Stimulated activated CD8-positive, alpha-beta memory T cell treated with anti-CD3 and anti-CD28 coated beads, Interleukin-15, amount 100 ng/mL, for 1 hour (primary cell): ENCODE measurements around the gene TPST2.

ENCODE experiments used
- DNase-seq: peaks from one replicate; pipeline ENCODE4 v3.0.0-alpha.2; 2020; ENCODE audit warnings: low read depth

The TPST2 gene

DNA sequence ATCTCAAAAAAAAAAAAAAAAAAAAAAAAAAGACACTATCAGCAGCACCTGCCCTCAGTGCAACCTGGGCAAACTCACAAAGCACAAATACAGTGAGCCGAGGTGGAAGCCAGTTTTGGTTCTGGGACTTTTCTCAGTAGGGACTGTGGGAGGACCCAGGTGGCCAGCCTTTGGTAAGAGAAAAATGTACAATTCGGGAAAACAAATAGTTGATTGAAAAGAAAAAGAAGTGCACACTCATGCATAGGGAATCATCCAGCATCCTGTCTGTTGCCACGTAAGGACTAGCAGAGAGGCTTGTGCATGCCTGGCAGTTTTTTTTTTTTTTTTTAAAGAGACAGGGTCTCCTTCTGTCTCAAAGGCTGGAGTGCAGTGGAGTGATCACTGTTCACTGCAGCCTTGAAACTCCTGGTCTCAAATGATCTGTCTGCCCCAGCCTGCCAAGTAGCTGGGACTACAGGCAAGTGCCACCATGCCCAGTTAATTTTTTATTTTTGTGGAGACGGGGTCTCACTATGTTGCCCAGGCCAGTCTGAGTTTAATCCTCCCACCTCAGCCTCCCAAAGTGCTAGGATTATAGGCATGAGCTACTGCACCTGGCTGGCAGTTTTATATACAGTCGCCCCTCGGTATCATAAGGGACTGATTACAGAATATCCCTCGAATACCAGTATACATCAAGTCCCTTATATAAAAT, 36.7 kb downstream of the TPST2 start:
- DNase-seq, result no peak

DNA sequence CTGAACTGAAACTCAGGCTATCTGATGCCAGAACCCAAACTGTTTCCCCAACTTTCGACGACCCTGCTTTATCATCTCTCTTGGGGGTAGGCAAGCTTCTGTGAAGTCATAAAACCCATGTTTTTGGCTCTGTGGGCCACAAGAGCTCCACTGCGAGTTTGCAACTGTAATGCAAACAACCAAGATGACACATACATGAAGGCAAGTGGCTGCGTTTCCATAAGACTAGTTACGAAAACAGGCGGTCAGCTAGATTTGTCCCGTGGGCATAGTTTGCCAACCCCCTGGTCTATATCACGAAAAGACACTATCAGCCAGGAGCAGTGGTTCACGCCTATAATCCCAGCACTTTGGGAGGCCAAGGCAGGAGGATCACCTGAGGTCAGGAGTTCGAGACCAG, 37.5 kb downstream of the TPST2 start:
- DNase-seq, result no peak

DNA sequence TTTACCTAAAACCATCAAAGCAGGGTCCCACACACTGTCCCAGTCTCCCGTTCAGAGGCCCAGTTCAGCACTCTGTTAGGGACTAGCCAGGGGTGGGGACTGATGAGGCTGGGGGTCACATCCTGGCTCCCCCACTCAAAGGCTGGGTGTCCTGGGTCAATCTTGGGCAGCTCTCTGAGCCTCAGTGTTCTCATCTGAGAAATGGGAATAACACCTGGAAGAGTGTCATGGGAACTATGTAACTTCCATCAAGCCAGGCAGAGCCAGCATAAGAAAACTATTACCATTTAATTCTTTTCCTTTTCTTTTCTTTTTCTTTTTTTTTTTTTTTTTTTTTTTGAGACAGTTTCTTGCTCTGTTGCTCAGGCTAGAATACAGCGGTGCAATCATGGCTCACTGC, 38.4 kb downstream of the TPST2 start:
- DNase-seq, result no peak

DNA sequence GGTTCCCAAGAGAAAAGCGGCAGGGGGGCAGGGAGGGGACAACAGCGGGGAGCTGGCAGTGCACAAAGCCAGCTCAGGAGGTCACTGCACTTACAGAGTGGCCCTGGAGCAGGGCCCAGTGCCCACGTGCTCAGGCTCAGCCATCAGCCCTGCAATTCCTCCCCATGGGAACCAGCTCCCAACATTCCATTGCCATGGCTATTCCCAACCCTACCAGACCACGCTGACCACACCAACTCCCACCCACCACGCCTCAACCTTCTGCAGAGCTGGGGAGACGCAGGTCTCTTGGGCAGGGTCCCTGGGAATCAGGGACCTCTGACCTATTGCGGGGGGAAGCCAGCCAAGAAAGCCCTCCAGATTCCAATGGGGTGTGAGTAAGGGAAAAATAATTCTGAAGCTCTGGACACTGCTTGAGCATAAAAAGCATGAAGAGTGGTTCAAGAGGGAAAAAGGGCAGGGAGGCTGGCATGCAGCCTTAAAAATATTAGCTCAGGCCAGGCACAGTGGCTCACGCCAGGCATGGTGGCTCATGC, 39.4 kb downstream of the TPST2 start:
- no peak for DNase-seq

DNA sequence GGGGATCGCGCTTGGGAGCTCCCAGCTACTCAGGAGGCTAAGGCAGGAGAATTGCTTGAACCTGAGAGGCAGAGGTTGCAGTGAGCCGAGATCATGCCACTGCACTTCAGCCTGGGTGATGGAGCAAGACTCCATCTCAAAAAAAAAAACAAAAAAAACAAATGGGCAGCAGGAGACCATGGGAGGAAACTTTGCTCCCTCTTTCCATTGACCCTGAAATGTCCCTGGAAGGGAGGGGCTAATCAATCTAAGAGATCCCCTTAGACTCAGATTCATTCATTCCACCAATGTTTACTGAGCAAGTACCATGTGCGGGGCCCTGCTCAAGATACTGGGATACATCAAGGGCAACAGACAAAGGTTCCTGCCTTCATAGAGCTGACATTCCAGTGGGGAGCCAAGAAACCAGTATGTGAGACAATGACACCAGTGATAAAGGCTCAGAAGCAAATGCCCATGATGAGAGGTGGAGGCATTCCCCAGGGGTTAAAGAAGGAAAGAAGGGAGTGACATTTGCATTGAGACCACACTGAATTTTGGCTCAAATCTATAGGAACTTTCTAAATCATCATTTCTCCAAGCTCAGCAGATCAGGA, 39.9 kb downstream of the TPST2 start:
- DNase-seq, result no peak

DNA sequence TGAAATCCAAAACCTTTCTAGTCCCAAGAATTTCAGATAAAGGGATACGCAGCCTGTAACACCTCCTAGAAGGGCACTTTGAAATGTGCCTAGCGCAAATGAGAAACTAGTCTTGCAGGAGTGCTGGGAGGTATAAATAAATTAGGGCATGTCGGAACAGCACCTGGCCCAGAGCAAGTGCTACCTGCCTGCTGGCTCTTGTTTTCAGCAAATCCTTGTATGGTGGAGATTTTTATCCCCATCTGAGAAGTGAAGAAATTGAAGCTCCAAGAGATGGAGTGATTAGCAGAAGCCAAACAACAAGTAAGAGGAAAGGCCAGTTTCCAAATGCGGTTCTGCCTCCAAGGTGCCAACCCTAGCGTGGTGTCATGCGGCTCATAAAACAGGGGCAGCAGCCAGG, 40.9 kb downstream of the TPST2 start:
- DNase-seq, result no peak

DNA sequence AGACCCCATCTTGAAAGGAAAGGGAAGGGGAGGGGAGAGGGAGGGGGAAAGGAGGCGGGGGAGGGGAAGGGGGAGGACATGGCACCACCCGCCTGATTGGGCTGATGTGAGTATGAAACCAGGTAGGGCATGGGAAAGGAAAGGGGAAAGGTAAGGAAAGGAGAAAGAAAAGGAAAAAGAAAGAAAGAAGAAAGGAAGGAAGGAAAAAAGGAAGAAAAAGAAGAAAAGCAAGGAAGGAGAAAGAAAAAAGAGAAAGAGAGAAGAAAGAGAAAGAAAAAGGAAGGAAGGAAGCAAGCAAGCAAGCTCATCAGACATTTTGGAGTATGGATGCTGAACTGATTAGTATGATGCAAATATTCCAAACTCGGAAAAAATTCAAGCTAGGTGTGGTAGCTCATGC, 41.6 kb downstream of the TPST2 start:
- no peak for DNase-seq

DNA sequence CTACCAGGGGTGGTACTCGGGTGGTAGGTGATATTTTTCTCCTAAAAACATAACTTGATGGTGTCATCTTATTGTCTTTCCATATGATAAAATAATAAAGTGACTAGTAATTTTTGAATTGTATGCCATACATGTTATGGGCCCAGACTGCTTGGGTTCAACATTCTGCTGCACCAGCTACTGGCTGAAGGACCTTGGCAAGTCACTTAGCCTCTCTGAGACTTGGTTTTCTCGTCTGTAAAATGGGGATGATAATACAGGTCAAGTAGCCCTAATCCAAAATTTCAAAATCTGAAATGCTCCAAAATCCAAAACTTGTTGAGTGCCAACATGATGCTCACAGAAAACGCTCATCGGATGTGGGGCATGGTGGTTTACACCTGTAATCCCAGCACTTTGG, 42.1 kb downstream of the TPST2 start:
- DNase-seq, result no peak

DNA sequence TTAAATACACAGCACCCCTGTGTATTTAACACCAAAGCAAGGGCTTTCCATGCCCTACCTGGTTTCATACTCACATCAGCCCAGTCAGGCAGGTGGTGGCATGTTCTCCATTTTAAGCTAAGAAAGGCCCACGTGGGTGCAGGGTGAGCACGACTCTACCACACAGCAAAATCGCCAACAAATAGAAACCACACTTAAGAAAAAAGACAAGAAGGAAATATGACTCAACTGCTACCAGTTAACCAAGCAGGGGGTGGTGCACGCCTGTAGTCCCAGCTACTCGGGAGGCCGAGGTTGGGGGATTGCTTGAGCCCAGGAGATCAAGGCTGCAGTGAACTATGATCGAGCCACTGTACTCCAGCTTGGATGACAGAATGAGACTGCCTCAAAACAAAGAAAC, 42.5 kb downstream of the TPST2 start:
- DNase-seq, result no peak

DNA sequence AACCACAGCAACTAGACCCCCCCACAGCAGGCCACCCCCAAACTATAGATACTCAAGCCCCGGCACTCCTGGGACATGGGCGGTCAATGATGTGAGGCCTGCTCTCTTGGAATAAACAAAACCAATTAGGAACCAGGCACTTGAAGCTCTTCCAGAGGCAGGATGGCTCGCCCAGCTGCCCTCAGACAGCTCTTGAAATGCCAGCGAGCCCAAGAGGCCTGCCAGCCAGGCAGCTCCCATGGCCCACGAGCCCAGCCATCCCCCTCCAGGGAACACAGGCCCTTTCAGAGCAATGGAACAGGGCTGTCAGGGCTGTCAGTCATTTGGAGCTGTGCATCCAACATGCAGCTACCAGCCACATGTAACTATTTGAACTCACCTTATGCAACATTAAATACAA, 43.6 kb downstream of the TPST2 start:
- no peak for DNase-seq

DNA sequence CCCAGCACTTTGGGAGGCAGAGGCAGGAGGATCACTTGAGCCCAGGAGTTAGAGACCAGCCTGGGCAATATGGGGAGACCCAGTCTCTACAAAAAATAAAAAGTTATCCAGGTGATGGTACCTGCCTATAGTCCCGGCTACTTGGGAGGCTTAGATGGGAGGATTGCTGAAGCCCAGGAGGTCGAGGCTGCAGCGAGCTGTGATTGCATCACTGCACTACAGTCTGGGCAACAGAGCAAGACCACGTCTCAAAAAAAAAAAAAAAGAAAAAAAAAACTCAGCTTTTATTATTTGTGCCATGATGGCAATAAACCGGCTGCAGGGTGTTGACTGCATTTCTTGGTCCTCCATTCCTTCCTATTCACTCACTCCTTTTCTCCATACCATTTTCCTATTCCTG, 44.1 kb downstream of the TPST2 start:
- no peak for DNase-seq

DNA sequence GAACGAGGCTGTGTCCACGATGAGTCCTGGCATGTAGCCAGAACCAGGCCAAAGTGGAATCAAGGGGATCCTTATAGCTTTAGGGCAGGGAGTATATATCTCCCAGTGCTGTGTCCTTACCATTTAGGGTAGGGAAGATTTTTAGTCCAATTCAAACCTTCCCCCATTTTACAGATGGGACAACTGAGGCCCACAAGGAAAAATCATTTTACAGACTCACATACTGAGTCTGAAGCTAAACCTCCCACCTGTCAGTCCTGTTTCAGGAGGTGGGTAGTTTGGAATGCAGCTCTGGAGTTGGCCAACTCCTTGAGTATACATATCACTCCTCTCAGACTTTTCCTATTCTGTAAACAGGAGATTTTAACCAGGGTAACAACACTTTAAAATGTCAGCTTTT, 44.5 kb downstream of the TPST2 start:
- DNase-seq, result no peak

DNA sequence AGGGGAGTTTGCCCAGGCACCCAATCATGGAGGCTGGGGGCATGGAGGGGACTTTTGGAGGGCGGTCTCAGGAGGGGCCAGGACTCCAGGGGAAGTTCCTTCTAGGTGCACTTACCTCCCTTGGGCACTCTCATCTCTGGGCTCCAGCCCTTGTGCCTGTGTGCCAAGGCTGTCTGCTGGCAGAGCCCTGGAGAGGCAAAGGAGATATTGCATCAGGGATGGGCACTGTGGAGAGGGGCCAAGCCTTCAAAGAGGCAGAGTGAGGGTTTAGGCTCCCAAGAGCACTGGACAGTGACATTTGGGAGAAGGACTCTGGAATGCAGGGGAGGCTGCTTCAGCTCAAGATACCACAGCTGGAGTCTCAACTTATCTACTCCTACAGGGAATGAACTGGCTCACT, 45.4 kb downstream of the TPST2 start:
- DNase-seq, result no peak

DNA sequence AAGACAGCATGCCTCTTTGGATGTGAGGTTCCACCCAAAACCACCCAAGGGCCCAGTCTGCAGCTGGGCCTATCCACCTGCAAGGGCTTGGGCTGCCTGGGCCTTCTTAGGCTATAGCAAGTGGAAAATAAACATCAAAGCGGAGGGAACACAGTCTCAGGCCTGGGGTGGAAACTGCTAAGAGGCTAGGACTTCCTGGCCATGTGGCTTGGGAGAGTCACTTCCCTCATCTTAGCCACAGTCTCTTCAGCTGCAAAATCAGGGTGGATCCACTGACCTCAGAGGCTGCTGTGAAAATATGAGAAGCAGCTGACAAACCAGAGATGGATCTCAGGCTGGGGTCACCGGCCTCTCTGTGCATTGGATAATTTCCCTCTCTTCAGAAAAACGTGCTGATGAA, 47.1 kb downstream of the TPST2 start:
- no peak for DNase-seq

DNA sequence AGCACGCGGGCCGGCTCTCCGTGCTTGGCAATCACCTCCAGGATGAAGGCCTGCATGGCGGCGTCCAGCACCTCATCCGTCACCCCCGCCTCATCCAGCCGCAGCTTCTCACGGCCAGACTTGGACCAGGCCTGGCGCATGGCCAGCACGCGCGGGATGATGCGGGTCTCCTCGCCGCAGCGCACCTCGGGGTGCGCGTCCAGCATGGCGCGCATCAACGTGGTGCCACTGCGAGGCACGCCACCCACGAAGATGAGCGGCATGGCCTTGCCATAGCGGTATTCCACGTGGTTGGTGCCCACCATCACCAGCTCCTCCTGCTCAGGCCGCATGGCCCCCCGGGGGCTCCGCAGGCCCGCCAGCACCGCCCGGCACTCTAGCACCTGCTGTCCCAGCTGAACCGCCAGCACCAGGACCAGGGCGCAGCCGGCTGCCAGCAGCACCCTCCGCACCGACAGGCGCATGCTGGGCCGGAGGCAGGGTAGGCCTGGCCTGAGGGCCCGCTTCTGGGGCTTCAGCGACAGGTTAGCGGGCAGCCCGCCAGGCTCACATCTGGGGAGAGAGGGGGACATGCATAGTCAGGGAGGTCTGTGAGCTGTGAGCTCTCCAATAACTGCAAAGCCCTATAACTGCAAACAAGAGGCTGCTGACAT, 48.6 kb downstream of the TPST2 start:
- no peak for DNase-seq

DNA sequence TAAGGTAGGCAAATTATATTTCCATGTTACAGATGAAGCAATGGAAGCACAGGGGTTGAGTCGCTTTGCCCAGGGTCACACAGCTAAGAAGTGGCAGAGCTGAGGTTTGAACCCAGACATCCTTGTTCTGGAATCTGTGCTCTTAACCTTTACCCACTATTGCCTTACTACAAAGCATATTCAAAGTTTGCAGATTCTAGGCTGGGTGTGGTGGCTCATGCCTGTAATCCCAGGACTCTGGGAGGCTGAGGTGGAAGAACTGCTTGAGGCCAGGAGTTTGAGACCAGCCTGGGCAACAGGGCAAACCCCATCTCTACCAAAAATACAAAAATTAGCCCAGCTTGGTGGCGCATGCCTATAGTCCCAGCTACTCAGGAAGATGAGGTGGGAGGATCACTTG, 49.8 kb downstream of the TPST2 start:
- DNase-seq, result no peak

DNA sequence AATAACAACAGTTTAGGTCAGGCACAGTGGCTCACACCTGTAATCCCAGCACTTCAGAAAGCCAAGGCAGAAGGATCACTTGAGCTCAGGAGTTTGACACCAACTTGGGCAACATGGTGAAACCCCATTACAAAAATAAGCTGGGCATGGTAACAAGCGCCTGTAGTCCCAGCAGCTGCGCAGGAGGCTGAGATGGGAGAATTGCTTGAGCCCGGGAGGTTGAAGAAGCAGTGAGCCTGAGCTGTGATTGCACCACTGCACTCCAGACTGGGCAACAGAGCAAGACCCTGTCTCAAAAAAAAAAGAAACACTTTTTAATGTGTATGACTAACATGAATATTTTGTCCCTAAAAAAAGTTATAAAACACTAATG, 53.2 kb downstream of the TPST2 start:
- no peak for DNase-seq

DNA sequence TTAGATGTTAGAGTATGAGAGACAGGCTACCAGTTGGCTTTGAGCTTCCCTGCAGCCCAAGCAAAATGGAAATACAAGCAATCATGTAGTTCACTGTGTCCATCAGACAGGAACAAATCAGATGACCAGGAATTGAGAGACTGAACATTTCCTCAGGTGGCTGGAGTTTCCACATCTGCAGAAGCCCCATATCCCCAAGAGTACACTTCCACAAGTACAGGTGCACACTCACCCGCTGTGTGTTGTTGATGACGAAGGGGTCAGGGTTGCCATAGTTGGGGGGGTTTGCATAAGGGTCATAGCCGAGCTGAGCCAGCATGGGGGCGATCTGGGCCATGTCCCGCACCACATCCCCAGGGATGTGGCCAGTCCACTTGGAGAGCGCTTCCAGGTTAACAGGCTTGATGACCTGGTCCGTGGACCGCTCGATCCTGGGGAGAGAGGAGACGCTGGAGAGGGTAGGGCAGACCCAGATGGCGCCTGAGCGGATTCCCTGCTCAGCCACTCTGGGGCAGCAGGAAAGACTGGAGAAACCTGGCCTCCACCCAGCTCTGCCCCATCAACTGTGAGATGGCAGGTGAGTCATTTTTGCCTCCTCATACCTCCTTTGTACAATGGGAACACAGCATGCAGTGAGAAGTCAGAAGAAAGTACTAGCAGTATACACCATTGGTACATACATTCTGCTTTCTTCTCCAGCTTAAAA, 53.7 kb downstream of the TPST2 start:
- no peak for DNase-seq

DNA sequence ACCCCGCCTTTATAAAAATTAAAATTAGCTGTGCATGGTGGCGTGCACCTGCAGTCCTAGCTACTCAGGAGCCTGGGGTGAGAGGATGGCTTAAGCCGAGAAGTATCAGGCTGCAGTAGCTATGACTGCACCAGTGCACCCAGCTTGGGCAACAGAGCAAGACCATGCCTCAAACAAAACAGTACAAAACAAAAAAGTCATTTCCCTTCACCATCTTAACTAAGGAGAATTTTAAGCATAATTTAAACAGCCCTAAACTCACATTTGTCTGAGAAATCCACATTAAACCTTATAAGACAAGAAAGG, 54.4 kb downstream of the TPST2 start:
- no peak for DNase-seq

DNA sequence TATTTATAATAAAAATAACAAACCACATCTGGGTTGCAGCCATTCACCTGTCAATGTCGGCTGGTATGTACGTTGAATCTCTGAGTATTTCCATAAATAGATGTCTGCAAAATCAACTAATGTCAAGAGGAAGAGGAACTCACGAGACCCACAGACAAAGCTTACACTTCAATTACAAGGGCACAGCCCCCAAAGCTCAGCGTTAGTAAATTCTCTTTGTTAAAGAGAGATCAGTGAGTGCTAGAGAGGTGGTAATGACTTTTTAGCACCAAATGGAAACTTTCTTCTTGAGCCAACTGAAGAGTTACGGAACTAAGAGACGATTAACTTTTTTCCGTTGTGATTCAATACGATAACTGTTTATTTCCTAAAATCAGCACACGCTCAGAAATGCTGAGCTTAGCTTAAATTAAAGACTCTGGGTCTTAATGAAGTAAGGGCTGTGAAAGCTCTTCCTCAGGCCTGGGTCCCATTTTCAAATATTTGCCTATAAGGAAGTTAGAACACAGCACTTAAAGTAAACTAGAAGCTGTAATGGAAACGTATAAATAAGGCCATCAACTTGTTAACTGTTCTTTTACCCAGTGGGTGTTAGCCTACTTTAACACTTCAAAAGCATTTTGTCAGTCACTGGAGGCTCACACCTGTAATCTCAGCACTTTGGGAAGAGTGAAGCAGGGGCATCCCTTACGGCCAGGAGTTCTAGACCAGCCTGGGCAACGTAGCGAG, 54.9 kb downstream of the TPST2 start:
- DNase-seq, result no peak

DNA sequence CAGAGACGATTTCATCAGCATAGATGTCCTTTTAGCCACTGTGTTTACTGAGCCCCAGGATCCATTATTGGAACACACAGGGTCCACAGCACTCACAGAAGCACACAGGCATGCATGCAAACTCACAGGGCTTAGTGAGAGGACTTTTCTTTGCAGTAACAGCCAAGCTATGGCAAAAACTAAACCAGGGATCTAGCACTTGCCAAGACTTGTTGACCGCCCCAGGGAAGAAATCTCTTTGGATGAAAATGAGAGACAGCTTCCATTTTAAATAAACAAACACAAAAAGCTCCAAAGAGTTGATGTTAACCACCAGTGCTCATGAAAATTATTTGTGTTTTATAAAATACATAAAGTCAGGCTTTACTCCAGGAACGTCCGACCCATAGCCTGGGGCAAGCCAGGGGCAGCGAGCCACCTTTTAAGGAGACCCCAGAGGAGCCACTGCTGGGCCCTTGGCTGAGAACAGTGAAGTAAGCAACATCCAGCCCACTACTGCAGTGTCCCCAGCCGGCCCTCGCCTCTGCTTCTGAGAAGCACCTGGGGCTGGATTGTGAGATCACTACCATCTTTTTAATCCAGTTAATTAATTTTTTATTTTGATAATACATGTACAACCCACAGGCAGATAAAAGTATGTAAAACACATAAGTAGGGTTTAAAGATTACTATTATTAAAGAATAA, 55.6 kb downstream of the TPST2 start:
- DNase-seq, result no peak

DNA sequence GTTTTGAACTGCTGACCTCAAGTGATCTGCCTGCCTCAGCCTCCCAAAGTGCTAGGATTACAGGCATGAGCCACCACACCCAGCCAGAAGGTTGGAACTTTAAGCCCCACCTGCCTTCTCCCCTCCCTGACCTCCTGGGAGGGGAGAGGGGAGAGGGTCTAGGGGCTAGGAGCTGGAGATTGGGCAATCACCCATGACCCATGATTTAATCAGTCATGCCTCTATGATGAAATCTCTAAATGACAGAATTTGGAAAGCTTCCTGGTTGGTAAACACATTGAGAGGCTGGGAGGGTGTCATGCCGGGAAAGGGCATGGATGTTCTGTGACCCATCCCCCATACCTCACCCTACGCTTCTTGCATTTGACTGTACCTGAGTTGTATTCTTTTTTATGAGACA, 60.6 kb downstream of the TPST2 start:
- no peak for DNase-seq
